NCI-H128 (cell line): ENCODE results near the gene CAMK2N1.
"Not testable (repeated sequence)": the region's sequence is repeated elsewhere in the genome, so short reads cannot be mapped to it uniquely, and the experiment has no call there.

Experiments used
- DNase-seq: peaks from one replicate; lab custom pipeline; 2025; ENCODE audit not compliant: unreplicated experiment; lab: John Stamatoyannopoulos, UW

CAMK2N1 gene

GRCh38 chr1:20496725-20497383 is 10.8 kb upstream of the CAMK2N1 start:
- not testable (repeated sequence) for DNase-seq

DNA sequence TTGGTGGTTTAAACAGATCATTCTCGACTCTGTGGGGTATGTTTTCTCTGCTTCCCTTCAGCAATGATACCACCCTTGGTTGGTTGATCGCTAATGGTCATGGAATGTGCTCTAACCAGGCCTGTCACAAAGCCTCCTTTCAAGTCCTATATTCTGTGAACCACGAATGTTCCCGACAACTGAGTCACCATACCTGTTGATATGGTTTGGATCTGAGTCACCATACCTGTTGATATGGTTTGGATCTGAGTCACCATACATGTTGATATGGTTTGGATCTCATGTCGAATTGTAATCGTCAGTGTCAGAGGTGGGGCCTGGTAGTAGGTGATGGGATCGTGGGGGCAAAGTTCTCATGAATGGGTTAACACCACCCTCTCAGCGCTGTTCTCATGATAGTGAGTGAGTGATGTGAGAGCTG is 10.2 kb upstream of the CAMK2N1 start:
- DNase-seq = no peak

GRCh38 chr1:20495661-20496060 is 9.7 kb upstream of the CAMK2N1 start:
- DNase-seq = no peak

- no peak for DNase-seq
Measured at GRCh38 chr1:20494609-20495311, 8.8 kb upstream of the CAMK2N1 start.

- peak; percentile 95 for DNase-seq
Measured at GRCh38 chr1:20493839-20494608, 8.0 kb upstream of the CAMK2N1 start.

GRCh38 chr1:20493309-20493708 is 7.3 kb upstream of the CAMK2N1 start:
- DNase-seq = no peak

DNA sequence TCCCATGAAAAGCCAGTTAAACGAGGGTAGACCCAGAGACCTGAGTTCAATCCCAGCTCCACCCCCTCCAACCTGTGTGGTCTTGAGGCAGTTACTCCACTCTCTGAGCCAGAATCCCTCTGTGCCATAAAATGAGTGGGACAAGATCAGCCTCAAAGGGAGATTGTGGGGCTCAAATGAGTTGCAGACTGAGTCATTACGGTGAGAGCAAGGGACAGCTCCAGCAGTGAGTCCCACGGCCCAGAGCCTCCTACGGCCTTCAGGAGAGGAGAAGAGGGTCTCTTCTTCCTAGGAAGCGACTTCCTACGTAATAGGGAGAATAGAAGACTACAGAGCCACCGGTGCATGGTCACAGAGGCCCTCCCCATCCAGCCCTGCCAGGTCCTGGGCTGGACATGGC is 6.7 kb upstream of the CAMK2N1 start:
- DNase-seq = no peak

GRCh38 chr1:20491866-20492265 is 5.9 kb upstream of the CAMK2N1 start:
- no peak for DNase-seq

DNA sequence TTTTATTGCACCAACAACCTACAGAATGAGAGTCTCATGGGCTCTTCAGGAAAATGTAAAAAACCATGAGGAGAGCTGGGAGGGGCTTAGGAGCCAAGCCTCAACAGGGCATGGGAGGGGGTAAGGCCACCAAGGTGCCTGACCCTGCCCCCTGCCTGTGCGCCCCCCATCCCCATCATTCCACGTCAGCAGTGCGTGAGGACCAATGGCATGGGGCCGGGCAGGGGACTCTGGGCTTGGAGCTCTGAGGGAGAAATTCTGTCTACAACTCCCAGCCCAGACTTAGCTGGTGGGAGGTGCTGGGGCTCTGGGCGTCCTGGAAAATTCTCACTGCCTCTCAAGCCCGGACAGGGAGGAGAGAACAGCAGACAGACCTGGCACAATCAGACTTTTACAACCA is 5.2 kb upstream of the CAMK2N1 start:
- no peak for DNase-seq

DNA sequence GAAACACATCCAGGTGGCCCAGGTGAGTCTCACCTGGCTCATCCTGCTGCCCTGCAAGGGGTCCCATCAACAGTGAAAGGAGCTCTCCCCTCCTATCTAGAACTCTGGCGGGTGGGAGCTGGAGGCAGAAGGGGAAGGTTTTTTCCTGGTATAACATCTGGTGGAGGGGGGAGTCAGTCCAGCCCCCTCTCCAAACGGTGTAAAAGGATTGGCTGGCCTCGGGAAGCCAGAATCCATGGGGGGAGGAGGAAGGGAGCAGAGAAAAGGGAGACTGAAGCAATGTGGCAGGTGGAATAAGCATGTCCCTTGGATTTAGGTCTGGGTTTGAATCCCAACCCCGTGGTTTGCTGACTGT is 1.2 kb upstream of the CAMK2N1 start:
- no peak for DNase-seq

DNA sequence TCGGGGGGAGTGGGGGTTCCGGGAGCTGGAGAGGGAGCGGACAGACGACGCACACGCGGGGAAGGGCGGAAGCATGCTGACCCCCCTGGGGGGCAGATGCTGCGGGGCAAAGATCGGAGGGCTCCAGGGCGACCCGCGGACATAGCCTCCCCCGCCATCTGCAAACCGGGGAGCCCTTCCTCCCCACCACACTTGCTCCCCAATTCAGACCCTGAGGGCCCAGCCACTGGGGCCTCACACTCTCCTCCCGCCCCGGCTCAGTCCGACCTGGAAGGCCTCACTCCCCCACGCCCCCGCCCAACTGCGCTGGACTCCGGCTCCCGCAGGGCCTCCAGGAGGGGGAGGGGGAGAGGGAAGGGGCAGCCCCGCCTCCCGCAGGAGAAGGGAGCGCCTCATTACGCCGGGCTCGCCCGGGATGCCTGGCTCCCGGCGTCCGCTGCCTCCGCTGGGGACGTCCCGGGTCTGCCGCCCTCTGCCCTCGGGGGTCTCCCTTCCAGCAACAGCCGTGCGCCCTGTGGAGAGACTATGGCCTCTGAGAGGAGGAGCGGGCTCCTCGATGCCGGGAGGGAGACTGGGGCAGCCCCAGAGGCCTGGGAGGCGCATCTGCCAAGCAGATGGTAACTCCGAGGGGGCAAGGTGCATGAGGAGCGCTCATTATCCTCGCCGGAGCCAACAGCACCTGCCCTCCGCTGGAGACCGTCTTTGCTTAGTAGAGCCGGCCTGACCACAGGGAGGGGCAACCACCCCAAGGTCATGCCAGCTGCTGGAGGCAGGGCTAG is 636 bp upstream of the CAMK2N1 start:
- DNase-seq = peak; percentile 48

- DNase-seq = no peak
Measured at GRCh38 chr1:20484519-20485462, 1.2 kb downstream of the CAMK2N1 start.

GRCh38 chr1:20483833-20484518 is 2.0 kb downstream of the CAMK2N1 start:
- no peak for DNase-seq

DNA sequence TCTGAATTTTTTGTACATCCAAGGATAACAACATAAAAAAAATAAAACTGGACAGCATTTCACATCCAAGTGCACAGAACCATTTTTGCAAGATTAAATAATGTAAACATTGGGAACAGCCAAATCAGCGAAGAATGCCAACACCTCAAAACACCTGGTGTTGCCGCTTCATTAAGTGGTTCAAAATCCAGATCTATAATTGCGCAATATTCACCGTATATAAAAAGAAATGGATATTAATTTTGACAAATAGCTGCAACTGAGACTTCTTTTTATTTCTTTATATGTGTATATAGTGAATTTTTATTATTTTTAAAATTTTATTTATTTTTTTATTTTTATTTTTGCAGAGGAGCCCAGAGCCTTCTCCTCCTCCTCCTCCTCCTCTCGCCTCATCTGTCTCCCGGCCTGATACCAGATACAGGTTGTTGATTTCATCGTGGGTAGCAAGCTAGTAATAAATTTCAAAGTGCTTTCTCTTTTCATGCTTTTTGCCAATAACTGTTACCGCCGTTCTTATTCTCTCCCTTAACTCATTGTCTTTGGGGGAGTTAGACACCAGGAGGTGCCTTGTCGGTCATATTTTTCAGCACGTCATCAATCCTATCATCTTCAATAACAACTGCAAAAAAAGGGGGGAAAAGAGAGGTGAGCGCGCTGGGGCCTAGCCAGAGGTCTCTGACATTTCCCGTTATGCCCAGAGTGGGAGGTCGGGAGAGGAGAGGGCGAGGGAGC is 2.7 kb downstream of the CAMK2N1 start:
- no peak for DNase-seq

DNA sequence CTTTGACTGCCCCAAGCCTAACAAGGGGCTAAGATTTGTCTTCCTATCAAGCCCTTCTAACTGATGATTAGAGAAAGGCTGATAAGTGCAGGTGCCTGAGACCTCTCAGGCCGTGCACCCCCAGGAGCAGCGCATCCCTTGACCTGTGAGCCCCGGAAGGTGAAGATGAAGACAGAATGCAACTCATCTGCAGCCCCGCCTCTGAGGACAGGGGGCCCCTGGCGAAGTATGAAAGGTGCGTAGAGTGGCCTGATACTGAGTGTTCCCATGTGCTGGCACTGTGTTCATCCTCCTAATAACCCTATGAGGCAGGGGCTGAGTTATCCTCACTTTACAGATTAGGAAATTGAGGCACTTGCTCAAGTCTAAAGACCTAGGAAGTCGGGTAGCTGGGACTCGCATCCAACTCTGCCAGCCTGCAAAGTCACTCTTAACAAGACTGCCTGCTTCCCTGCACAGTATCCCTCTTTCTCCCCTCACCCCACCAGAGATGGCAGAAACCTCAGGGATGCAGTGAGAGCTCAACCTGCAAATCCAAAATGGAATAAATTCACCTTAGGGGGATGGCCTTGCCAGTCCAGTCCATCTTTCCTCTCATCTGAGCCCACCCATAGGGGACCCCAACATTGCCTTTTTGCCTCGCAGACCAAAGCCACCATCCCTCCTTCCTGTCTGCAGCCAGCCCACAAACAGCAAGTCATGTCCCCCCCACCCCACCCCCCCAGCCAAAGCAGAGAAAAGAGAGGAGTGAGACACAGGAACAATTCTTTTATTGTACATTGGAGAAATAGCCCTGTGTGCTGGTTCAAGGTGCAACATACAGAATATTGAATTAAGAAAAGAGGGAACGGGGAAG is 4.1 kb downstream of the CAMK2N1 start:
- DNase-seq = no peak

DNA sequence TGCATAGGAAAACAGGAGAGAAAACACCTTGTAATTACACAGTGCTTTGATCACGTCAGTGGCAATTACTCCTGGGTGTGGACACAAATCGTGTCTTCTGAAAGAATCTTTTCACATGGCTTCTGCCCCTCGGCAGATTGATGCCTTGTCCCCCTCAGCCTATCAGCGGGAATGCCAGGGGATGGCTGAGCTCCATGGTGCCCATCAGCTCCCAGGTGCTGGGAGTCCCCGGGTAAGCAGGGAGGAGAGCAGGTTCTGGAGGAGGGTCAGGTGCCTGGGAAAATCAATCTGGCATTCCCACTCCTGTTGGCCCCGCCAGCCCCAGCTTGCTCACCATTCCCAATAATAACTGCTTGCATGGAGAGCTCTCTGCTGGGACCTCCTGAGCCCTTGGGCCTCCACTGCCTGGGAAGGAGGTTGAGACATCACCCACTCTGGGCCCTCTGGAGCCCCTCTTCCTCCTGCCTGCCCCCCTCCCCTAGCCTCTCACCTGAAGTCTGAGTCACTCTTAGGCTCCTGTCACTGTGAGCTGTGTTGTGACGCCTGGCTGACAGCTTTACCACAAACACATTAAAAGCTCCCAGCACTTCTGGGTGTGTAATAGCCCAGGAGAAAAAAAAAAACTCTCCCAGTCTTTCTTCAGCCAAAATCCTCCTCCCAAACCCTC is 4.9 kb downstream of the CAMK2N1 start:
- DNase-seq = no peak

GRCh38 chr1:20480243-20480944 is 5.6 kb downstream of the CAMK2N1 start:
- DNase-seq = no peak
